Limb (tissue), 2 donors: ENCODE results near the gene IGLON5.

Experiments used
- DNase-seq, 2 donors: peaks; one replicate each; pipeline ENCODE4 v3.0.0-alpha.2; 2016; ENCODE audit errors: extremely low spot score in 2 of 2

IGLON5 gene

GRCh38 chr19:51311351-51312257, at the start of gene IGLON5:
Gene IGLON5 (plus strand): TSS chr19:51311644. CDS start chr19:51311848, 204 bp downstream.
- peak; percentile 13 to 93 for DNase-seq

GRCh38 chr19:51263808-51264207, 47.6 kb upstream of the IGLON5 start:
- no peak for DNase-seq

- no peak for DNase-seq
These were observed 40.4 kb upstream of the IGLON5 start for GRCh38 chr19:51271067-51271466.

- no peak for DNase-seq
These were observed 39.1 kb upstream of the IGLON5 start for GRCh38 chr19:51272183-51272810.

GRCh38 chr19:51274049-51274770, 37.2 kb upstream of the IGLON5 start:
- DNase-seq, result no peak

- no peak for DNase-seq
These were observed 34.3 kb upstream of the IGLON5 start for GRCh38 chr19:51277112-51277511.

GRCh38 chr19:51282335-51282734, 29.1 kb upstream of the IGLON5 start:
- DNase-seq, result no peak

GRCh38 chr19:51285682-51286081, 25.8 kb upstream of the IGLON5 start:
- no peak for DNase-seq

- DNase-seq, result no peak
These were observed 21.8 kb upstream of the IGLON5 start for GRCh38 chr19:51289635-51290034.

GRCh38 chr19:51292971-51293370, 18.5 kb upstream of the IGLON5 start:
- peak in 1 of 2 donors; percentile 18 for DNase-seq

- DNase-seq, result no peak
These were observed 17.8 kb upstream of the IGLON5 start for GRCh38 chr19:51293571-51294210.

- no peak for DNase-seq
These were observed 17.1 kb upstream of the IGLON5 start for GRCh38 chr19:51294211-51294976.

- no peak for DNase-seq
These were observed 16.5 kb upstream of the IGLON5 start for GRCh38 chr19:51294977-51295375.

- DNase-seq, result no peak
These were observed 15.9 kb upstream of the IGLON5 start for GRCh38 chr19:51295382-51296126.

GRCh38 chr19:51296336-51297093, 14.9 kb upstream of the IGLON5 start:
- no peak for DNase-seq

GRCh38 chr19:51297406-51297805, 14.0 kb upstream of the IGLON5 start:
- DNase-seq, result no peak

- DNase-seq, result no peak
These were observed 10.2 kb upstream of the IGLON5 start for GRCh38 chr19:51301266-51301665.

GRCh38 chr19:51305479-51305878, 6.0 kb upstream of the IGLON5 start:
- no peak for DNase-seq

- DNase-seq, result no peak
These were observed 5.2 kb downstream of the IGLON5 start for GRCh38 chr19:51316688-51317087.
